Measurements from ENCODE around the gene CEP170B.

The CEP170B gene

DNA sequence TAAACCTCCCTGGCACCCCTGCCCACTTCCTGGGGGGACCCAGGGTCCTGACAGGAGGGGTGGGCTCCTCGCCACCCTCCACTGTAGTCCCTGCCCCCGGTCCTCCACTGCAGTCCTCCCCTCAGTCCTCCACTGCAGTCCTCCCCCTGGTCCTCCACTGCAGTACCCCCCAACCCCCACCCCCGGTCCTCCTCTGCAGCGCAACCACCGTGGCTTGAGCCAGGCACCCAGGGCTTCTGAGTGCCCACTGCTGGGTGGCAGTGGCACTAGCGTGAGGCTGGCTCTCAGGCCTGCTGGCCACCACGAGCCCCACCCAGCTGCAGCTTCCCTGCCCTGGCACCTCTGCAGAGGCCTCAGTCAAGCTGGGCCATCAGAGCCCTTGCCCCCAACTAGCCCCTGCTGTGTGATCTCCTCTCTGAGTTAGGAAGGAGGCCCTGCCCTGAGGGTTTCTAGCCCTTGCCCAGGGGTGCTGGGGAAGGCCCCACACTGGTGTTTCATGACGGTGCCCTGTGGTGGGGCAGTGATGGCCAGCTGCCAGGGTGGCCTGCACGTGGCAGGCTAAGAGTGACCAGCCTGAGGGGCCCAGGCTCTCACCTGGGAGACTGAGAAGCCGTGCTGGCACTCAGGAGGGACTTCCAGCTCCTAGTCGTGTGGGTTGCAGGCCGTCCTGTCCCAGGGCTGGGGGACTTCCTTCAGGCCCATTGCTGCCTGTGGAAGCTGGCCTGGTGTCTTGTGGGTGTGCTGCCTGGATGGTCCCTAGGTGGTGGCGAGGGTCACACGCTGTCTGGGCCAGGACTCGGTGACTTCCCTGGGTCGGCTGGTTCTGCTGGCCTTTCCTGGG is 9.7 kb downstream of the CEP170B start:
- H3K9me3 ChIP-seq: no peaks in the 10 kb centered on the region
- DNase-seq: no peak
- intact Hi-C loops (cut with DNase I; ENCODE audit: low total_unique reads): no loop called here
- H3K36me3 ChIP-seq: peaks cover 12 to 31% (median 13%) of the 10 kb centered on the region in 3 donors
- H3K4me3 ChIP-seq: no peak overlapping the region
- TF ChIP-seq, protein P1, sequence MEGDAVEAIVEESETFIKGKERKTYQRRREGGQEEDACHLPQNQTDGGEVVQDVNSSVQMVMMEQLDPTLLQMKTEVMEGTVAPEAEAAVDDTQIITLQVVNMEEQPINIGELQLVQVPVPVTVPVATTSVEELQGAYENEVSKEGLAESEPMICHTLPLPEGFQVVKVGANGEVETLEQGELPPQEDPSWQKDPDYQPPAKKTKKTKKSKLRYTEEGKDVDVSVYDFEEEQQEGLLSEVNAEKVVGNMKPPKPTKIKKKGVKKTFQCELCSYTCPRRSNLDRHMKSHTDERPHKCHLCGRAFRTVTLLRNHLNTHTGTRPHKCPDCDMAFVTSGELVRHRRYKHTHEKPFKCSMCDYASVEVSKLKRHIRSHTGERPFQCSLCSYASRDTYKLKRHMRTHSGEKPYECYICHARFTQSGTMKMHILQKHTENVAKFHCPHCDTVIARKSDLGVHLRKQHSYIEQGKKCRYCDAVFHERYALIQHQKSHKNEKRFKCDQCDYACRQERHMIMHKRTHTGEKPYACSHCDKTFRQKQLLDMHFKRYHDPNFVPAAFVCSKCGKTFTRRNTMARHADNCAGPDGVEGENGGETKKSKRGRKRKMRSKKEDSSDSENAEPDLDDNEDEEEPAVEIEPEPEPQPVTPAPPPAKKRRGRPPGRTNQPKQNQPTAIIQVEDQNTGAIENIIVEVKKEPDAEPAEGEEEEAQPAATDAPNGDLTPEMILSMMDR (IDR thresholded peaks at IDR 0.05): no peak
- H3K27ac ChIP-seq: no peak overlapping the region
- H3K27me3 ChIP-seq: no peaks in the 10 kb centered on the region
- H3K4me1 ChIP-seq: peaks cover 0 to 29% (median 6%) of the 10 kb centered on the region in 4 donors

DNA sequence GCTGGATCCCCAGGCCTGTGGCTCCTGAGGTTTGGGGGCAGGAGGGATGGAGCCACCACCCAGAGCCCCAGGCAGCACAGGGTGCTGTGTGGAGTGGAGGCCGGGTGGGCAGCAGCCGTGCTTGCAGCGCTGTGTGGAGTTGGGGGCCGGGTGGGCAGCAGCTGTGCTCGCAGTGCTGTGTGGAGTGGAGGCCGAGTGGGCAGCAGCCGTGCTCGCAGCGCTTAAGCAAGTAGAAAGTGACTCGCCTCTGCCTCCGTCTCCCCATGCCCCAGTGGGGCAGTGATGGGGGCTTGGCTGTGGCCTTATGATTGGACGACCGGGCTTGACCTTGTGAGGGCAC is 10.3 kb downstream of the CEP170B start:
- H3K4me1 ChIP-seq: peaks cover 0 to 29% (median 6%) of the 10 kb centered on the region in 4 donors
- no peak for DNase-seq
- H3K27me3 ChIP-seq: no peaks in the 10 kb centered on the region
- H3K27ac ChIP-seq: no peak overlapping the region
- H3K9me3 ChIP-seq: no peaks in the 10 kb centered on the region
- H3K4me3 ChIP-seq: no peak overlapping the region
- intact Hi-C loops (cut with DNase I; ENCODE audit: low total_unique reads): no loop called here
- peaks cover 12 to 36% (median 18%) of the 10 kb centered on the region in 3 donors for H3K36me3 ChIP-seq
- TF ChIP-seq, protein P1 (IDR thresholded peaks at IDR 0.05): no peak

DNA sequence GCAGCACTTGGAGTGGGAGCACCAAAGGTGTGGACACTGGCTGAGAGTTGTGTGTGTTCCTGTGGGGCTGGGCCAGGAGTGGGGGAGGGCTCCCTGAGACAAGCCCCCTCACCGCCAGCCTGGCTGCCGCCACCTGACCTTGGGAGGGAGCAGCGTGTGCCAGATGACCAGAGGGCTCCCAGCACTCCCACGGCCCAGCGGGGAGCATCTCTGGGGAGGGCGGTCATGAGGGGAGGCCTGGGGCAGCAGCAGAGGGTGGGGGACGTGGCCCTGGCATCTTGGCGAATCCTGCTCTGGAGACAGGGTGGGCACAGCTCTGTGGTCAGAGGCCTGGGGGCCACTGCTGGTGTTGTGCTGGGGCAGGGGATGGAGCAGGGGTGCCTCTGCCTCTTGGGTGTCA is 10.7 kb downstream of the CEP170B start:
- no peaks in the 10 kb centered on the region for H3K27me3 ChIP-seq
- no peak for DNase-seq
- no peak overlapping the region for H3K4me3 ChIP-seq
- no peak overlapping the region for H3K27ac ChIP-seq
- peaks cover 0 to 29% (median 6%) of the 10 kb centered on the region in 4 donors for H3K4me1 ChIP-seq
- peaks cover 12 to 40% (median 23%) of the 10 kb centered on the region in 3 donors for H3K36me3 ChIP-seq
- no peaks in the 10 kb centered on the region for H3K9me3 ChIP-seq
- intact Hi-C loops (cut with DNase I; ENCODE audit: low total_unique reads): no loop called here
- TF ChIP-seq, protein P1 (IDR thresholded peaks at IDR 0.05): no peak

DNA sequence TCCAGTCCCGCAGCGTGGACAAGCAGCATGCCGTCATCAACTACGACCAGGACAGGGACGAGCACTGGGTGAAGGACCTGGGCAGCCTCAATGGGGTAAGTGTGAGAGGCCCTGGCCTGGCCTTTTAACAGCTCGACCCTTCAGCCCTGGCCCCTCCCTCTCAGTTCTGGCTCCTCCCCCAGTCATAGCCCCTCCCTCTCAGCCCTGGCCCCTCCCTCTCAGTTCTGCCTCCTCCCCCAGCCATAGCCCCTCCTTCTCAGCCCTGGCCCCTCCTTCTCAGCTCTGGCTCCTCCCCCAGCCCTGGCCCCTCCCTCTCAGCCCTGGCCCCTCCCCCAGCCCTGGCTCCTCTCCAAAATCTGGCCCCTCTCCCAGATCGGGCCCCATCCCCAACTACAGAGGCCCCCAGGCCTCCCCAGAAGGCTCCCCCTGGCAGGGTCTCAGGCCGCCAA is 11.2 kb downstream of the CEP170B start:
- Histone ChIP-seq H3K4me3 (no peak overlapping the region), H3K36me3 (peaks cover 12 to 45% (median 26%) of the 10 kb centered on the region in 3 donors), H3K27me3 (no peaks in the 10 kb centered on the region), H3K9me3 (no peaks in the 10 kb centered on the region), H3K27ac (no peak overlapping the region), H3K4me1 (peaks cover 0 to 29% (median 6%) of the 10 kb centered on the region in 4 donors)
- DNase-seq: no peak
- TF ChIP-seq, protein P1 (IDR thresholded peaks at IDR 0.05): no peak
- intact Hi-C loops (cut with DNase I; ENCODE audit: low total_unique reads): no loop called here

DNA sequence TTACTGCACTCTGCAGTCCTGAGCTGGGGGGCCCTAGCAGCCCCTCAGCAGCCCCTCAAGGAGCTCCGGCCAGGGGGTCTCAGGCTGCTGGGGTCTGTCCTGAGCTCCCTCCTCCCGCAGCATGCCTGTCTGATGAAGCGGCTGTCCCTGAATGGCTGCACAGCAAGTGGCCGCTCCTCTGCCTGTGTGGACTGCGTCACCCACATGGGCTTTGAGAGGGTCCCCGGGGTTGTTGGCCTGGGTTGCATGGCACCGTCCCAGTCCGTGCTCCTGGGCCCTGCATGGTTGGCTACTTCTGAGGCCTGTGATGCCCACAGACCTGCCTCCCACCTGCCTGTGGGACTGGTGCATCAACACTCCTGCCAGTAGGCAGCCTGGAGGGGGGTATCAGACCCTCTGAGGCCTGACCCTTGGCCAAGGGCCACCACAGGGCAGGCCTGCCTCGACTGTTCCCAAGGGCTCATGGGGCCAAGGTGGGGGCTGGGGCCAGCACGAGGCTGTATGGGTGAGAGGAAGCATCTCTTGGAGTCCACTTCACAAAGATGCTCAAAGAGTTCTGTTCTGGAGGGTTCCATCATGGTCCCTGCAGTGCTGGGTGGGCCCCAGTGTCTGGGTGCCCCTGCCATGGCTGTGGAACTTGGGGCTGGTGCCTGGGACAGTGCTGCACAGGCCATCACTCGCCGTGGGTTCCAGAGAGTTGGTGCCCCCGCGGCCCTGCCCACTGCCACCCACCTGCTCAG is 12.2 kb downstream of the CEP170B start:
- no peak for DNase-seq
- H3K27me3 ChIP-seq: no peaks in the 10 kb centered on the region
- TF ChIP-seq, protein P1 (IDR thresholded peaks at IDR 0.05): no peak
- H3K27ac ChIP-seq: no peak overlapping the region
- H3K36me3 ChIP-seq: peaks cover 12 to 52% (median 26%) of the 10 kb centered on the region in 3 donors
- H3K4me1 ChIP-seq: peaks cover 0 to 33% (median 6%) of the 10 kb centered on the region in 4 donors
- no peaks in the 10 kb centered on the region for H3K9me3 ChIP-seq
- intact Hi-C loops (cut with DNase I; ENCODE audit: low total_unique reads): no loop called here
- H3K4me3 ChIP-seq: no peak overlapping the region

Data from tibial artery (tissue), 4 donors.